Stimulated activated CD4-positive, alpha-beta T cell treated with anti-CD3 and anti-CD28 coated beads, Interleukin-1b, Interleukin-23, amount 100 ng/mL, for 48 hours (primary cell): ENCODE results near the gene POLRMT.
A peak's percentile ranks its signal among the peaks of the same experiment; 100 is the strongest.

ENCODE experiments used
- DNase-seq: peaks from one replicate; pipeline ENCODE4 v3.0.0-alpha.2; 2020

POLRMT gene

DNA sequence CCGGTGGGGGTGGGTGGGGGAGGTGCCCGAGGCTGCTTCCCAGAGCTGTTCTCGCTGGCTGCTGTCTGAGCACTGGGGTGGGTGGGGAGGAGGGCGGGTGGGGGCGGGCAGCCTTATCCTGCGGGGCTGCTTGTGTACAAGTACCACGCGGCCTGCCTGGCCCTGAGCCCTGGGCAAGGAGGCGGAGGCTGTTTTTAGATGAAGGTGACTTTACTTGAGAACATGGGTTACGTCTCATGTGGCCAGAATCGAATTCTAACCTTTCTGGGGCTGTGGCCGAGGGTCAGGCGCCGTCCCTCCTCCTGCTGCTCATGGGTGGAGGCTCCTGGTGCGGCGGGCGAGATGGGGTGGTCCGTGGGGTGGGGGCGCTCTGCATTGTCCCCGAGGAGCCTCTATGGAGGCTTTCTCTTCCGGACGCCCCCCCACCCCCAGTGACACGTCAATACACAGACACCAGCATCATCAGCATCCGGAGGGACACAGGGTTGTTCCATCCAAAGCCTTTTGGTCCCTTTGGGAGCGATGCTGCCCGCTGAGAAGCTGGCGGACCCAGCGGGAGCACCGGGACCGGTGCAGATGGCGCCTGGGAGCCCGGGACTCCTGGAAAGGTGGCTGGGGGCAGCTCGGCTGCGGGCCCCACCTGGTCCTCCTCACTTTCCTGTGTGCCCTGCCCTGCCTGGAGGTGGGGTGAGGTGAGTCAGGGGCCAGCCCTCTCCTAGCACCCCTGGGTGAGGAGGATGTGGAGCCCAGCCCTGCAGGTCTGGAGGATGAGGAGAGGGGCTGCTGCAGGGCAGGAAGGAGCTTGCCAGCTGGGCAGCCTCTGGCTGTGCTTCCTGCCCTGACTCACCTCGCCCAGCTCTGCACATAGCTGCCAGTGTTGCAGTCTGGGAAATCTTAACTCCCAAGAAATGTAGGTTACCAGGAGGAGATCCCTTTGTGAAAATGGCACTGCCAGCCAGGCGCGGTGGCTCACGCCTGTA lies 57.5 kb downstream of the POLRMT start:
- no peak for DNase-seq

DNA sequence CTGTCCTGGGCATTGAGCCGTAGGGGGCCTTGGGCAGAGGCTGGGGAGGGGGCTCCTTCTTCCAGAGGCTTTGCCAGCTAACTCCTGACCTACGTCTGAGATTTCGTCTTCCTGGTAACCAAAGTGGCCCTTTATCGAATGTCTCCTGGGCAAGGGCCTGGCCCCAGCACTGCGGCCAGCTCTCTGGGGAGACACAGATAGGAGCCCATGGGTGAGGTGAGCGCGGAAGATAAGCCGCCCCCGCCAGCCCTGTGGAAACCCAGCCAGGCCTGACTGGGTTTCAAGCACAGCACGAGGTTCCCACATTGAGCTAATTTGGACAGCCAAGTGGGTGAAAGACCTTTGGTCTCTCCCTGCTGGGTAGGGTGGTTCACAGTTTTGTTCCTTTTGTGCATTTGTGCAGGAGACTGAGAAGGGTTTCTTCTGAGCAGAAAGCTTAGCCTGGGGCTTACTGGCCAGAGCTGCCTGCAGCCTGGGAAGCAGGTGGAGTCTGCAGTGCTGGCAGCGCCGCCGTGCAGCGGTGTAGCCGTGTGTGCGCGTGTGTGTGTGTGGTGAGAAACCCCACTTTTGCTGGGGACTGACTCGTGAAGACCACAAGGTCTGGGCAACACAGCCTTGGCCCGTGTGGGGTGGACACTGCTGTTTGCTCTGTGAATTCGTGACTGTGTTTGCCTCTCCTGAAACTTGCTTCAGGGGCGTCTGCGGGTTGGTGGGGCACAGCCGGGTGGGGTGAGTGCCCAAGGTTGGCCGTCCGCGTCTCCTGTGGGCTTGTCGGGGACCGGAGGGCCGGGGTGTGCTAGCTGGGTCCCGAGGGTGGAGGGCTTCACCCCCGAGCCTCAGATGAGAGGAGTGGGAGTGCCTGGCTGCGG lies 58.4 kb downstream of the POLRMT start:
- DNase-seq, result no peak

DNA sequence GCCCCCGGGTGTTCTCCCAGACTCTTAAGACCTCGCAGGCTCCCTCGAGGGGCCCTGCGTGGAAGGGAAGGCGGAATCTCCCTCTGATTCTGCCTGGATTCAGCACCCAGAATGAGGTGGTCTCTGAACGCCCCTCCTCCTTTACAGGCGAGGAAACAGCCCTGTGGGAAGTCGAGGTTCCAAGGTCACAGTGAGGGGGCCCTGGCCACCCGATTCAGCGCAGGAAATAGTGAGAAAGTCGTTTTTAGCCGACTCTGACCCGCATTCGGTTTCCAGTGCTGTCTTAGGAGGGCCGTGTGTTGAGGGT lies 59.9 kb downstream of the POLRMT start:
- DNase-seq, result no peak

DNA sequence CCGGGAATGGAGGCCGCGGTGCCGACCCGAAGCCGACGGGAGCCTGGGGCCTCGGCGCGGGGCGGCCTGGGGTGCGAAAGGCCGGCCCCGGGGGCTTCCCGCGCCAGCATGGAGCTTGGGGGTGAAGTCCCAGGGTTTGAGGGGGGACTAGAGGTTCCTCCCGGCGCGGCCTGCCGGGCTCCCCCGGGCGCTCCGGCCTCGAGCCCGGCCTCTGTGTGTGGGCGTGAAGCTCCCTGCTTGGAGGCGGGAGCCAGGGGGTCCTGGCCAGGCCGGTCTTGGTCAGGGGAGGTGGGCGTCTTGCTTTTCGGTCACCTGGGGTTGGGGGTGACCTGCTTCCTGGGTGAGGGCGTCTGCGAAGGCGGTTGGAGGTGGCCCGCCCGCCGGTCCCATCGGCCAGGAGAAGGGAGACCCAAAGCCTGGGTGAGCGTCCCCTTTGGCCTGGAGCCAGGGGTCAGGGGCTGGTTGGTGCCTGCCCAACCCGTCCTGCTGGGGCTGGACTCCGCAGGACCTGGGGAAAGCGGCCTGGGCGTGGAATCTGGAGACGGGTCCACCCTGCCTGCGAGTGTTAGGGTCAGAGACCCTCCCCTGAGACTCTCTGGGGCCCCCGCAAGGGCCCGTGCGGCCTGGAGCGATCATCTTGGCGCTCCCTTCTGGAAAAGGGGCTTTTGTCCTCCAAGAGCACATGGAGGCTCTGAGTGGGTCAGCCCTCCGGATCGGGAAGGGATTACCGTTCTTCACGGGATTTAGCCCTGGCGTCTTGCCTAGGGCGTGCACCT lies 60.4 kb downstream of the POLRMT start:
- no peak for DNase-seq

DNA sequence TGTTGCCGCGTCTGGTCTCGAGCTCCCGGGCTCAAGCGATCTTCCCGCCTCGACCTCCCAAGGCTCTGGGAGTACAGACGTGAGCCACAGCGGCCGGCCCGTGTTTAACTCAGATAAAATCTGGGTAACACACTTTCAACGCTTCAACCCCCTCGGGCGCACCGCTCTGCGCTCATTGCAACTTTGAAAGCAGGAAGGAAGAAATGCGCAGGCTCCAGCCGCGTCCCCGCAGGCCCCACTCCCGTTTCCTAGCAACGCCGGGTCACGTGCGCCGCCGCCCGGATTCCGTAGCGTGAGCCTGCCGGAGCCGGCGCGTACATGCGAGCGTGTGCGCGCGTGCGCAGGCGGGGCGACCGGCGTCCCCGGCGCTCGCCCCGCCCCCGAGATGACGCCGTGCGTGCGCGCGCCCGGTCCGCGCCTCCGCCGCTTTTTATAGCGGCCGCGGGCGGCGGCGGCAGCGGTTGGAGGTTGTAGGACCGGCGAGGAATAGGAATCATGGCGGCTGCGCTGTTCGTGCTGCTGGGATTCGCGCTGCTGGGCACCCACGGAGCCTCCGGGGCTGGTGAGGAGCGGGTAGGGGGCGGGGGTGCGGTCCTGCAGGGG lies 61.1 kb downstream of the POLRMT start, which contains the start of gene BSG:
Gene BSG (plus strand): TSS at position 457 of the 603 bp plus-strand sequence. CDS start 39 bp downstream, at position 496.
- DNase-seq, result peak; percentile 98

DNA sequence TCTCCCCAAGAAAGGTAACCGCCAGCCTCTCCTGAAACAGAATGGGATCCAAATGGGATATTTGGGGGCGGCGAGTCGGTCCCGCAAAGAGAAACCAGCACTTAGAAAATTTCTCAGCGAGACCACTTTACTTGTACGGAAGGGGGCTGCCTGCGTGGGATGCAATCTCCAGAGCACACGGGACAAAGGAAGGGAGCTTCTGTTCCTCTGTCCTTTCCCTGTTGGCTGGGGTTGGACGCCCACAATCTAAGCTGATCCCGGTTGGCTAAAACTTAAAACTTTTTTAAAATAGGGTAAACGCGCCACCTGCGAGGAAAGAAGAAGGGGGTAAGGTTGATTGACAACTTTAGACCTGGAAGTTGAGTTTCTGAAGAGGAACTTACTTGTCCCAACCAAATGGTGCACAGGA lies 61.8 kb downstream of the POLRMT start:
- DNase-seq, result no peak

DNA sequence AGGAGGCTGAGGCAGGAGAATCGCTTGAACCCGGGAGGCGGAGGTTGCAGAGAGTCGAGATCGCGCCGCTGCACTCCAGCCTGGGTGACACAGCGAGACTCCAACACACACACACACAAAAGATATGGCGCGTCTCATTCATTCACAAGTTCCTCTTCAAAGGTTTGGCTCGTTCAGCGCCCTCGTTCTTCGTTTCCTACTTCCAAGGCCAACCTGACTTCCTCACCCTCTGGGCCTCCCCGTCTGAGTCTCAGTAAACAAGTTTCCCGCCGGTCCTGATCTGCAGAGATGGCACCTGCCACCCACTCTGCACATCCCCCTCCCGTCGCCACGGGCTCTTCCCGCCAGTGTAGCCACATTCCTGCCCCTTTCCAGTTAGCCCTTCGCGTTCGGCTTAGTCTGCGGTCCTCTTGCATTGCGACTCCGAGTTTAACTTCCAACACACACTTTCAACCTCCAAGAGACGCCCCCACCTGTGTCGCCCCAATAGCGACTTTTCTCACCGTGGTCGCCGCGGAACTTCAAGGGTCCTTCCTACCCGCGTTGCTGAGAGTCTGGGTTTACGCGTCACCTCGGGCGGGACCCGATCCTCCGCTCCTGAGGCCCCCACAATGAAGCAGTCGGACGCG lies 62.3 kb downstream of the POLRMT start:
- DNase-seq, result peak; percentile 55

DNA sequence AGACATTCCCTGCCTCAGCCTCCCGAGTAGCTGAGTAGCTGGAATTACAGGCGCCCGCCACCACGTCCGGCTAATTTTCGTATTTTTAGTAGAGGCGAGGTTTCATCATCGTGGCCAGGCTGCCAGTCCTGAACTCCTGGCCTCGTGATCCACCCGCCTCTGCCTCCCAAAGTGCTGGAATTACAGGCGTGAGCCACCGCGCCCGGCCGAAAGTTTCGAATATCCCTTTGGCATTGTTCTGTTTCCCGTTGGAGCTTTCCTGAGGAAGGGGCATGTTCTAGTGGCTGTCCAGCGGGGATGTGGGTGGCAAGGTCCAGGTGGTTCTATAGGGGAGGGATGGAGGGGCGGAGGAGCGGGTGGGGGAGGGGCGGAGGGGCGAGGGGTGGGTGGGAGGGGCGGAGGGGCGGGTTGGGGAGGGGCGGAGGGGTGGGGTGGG lies 63.1 kb downstream of the POLRMT start:
- DNase-seq, result no peak

DNA sequence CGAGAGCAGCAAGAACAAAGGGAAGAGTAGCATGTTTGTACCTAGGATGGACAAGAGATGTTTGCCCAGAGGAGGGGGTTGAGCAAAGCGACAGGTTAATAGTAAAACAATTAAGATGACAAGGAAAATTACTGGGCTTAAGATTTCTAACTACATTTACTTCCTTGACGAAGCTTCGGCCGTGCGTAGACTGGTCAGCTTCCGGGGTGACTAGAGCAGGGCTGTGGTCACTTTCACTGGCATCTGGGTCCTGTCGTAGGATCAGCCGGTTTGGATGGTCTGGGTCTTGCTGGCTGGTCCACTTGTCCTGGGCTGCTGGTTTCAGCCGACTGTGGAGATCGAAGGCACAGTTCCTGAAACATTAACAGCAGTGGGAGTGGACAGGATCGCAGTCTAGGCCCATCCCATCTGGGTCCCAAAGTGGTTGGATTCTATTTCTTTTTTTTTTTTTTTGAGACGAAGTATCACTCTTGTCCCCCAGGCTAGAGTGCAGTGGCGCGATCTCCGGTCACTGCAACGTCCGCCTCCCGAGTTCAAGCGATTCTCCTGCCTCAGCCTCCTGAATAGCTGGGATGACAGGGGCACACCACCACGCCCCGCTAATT lies 65.9 kb downstream of the POLRMT start:
- no peak for DNase-seq
